GM21423 (cell line): ENCODE measurements around the gene QSOX2.
"Not testable (repeated sequence)": the region's sequence is repeated elsewhere in the genome, so short reads cannot be mapped to it uniquely, and the experiment has no call there.

Source experiments
- ATAC-seq: cut with Tn5 transposase; IDR thresholded peaks from one replicate; pipeline ENCODE4 v1.9.1; 2021; ENCODE audit warnings: mild to moderate bottlenecking, moderate library complexity; ENCODE audit not compliant: unreplicated experiment

Gene QSOX2

DNA sequence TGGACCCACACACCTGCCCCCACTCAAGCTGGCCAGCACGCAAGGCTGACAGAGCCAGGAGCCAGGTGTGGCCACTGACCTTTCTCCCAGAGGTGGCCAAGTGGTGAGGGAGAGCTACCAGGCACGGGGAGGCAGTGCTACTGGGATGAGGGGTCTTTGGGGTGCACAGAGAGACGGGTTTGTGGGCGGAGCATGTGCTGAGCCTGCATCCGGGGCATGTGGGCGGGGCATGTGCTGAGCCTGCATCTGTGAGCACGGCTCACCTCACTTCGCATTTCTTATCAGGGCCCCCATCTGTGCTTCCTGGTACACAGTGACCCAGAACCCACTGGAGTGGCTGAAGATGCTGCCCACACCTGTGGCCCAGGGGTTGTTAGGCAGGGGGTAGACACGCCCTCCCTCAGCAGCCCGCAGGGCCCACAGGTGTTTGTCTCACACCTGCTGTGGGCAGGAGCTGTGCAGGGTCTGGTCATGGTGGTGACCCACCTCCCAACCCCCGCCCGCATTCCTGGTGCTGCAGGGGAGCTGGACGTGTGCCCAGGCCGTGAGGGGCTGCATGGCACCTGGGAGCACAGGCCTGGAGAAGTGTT lies 36.8 kb upstream of the QSOX2 start:
- no peak for ATAC-seq

DNA sequence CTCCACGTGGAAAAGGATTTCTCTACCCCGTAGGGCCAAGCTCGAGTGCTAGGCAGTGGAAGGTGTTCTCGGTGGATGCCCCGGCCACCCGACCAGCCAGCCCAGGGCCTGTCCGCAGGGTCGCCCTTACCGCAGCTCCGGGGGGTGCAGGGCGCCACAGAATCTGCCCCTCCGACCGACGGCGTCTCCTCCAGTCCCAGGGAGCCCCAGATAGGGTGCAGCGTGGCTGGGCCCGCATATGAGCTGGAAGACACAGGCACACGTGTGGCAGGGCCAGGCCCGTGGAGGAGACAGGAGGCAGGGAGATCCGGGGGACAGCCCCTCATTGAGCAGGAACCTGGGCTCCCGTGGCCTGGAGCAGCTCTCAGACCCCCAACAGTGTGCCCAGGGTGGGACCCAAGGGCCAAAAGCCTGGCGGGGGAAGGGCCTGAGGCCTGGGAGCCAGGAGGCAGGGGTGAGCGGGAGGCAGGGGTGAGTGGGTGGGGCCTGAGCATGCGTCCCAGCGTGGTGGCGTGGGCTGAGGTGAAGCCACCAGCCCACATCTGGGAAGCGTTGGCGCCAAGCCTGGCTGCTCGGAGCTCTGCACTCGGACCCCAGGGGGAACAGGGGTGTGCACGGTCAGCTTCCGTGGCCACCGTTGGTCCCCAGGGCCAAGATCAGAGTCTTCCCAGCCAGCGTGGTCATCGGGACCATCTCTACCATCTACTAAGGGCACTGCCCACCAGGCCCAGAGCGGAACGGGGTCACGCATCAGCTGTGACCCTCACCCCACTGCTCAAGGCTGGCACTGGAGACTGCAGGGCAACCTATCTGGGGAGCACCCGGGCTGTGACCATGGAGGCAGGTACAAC lies 36.0 kb upstream of the QSOX2 start:
- no peak for ATAC-seq

DNA sequence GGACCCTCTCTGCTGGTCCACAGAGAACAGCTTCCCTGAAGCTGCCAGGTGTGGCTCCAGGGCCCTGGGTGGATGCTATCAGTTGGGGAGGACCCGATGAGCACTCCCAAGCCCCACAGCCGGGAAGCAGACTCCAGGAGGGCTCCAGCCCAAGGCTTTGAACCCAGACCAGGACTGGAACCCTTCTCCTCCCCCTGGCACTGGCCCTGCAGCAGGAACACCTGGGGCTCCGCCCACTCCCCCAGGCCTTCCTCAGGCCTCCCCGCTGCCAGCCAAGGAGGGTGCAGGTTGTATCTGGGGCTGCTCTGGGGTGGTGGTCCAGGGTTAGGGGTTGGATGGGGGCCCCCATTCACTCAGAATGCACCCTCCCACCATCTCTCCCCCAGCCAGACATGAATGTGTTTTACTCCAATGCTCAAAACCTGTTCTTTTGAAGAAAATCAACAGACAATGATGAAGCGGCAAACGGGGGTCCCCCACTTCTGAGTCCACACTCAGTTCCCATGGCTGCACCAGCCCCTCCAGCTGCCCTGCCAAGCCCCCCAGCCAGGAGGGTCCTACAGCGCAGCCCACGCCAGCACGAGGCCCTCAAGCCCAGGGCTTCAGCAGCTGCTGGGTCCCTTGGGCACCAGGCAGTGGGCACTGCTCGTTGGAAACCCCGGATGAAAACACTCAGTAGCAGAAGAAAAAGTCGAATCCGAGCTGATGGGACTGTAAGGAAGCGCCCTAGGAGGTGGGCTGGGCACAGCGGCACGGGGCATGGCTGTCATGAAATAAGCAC lies 35.1 kb upstream of the QSOX2 start:
- no peak for ATAC-seq

DNA sequence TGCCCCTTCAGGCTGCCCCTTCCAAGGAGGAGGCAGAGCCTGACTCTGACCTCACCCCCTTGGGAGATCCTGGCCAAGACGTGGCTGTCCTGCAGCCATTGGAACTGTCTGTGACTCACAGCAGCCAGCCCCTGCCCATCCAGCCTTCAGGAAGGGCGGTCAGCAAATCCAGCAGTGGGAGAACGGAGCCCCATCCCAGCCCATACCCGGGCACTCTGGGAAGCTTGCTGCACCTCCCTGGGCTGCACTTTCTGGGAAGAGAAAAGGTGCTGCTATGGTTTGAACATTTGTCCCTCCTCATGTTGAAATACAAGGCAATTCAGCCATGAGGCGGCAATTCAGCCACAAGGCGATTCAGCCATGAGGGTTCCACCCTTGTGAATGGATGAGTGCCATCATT lies 33.9 kb upstream of the QSOX2 start:
- ATAC-seq, result no peak

DNA sequence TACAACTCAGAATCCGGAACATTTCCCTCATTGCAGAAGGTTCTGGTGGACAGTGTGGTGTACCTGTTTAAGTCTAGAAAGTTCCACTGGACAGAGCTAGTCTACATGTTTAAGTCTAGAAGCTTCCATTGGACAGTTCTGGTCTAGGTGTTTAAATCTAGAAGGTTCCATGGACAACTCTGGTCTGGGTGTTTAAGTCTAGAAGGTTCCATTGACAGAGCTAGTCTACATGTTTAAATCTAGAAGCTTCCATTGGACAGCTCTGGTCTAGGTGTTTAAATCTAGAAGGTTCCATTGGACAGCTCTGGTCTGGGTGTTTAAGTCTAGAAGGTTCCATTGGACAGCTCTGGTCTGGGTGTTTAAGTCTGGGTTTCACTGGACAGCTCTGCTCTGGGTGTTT lies 33.3 kb upstream of the QSOX2 start:
- no peak for ATAC-seq

DNA sequence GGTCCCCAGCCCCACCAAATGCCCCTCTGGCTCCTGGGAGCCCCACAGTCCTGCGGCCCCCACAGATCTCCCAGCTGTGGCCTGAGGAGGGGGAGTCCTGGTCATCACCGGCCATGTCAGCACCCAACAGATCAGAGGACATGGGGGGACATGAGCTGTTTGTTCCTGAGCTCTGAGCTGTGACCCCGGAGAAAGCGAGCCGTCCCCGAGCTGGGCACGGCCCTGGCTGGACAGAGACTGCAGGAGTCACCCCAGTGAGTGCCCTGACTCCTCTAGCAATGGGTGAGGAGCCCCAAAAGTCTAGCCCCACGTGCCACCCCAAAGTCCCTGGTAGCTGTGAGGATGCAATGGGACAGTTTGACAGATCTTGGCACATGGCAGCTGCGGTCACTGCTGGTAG lies 32.6 kb upstream of the QSOX2 start:
- no peak for ATAC-seq

DNA sequence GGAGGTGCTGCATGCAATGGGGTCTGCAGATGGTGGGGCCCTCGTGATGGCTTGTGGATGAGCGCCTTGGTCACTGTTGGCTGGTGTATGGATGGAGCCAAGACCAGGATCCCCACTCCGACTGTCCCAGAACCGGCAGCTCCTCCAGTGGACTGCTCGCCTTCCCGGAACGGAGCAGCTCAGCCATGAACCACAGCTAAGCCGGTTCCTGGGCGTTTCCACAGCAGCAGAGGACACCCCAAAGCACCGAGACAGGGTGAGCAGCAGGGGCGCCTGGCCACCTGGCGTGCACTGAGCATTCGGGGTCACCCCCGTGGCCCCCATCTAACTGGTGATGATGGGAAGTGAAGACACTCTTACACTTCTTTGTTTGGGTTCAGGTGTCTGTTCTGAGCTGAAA lies 32.1 kb upstream of the QSOX2 start:
- ATAC-seq, result no peak

DNA sequence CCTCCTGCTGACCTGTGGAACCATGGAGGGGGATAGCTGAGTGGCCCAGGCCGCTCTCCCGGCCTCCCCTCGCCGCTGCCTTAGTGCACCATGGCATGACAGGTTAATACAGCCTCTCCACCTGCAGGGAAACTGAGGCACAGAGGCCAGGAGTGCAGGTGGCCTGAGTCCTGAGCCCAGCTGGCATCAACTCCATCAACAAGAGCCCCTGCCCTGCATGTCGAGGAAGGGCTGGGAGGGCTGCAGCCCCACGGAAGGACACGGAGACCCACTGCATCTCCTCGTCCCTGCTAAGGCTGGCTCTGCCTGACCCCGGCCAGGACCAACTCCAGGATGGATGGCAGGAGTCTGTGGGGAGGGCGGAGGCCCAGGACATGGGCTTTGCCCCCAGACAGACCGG lies 31.1 kb upstream of the QSOX2 start:
- ATAC-seq, result no peak

DNA sequence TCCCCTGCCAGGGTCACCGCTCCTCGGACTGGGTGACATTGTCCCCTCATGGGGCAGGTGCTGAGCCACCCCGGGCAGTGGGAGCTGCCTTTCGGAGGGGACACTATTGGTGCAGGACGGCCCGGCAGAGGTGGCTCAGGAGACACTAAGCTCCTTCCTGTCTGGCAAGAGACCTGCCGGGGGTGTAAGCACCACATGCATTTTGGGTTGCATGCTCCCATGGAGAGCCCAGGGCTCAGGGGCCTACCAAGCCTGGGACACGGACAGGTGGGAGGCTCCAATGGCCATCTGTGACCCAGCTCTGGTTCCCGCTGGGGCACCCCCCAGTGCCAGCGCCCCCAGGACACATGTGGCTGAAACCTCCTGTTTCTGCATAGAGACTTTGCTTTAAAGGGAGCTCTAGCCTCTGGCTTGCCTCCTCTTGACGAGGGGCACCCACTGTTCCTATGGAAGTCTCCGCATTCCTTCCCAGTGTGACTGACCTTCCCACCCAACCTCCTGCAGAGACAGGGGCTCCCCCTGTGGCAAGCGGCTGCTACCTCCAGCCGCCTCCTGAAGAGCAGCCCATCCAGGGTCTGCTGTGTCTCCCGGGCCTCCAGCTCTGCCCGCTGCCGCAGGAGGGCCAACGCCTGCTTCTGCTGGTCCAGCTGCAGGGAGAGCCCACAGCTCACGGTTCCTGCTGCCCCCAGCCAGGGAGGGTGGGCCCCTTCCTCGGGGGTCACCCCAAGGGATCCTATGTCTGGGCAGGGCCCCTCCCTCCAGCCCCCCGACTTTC lies 30.2 kb upstream of the QSOX2 start:
- ATAC-seq, result no peak

DNA sequence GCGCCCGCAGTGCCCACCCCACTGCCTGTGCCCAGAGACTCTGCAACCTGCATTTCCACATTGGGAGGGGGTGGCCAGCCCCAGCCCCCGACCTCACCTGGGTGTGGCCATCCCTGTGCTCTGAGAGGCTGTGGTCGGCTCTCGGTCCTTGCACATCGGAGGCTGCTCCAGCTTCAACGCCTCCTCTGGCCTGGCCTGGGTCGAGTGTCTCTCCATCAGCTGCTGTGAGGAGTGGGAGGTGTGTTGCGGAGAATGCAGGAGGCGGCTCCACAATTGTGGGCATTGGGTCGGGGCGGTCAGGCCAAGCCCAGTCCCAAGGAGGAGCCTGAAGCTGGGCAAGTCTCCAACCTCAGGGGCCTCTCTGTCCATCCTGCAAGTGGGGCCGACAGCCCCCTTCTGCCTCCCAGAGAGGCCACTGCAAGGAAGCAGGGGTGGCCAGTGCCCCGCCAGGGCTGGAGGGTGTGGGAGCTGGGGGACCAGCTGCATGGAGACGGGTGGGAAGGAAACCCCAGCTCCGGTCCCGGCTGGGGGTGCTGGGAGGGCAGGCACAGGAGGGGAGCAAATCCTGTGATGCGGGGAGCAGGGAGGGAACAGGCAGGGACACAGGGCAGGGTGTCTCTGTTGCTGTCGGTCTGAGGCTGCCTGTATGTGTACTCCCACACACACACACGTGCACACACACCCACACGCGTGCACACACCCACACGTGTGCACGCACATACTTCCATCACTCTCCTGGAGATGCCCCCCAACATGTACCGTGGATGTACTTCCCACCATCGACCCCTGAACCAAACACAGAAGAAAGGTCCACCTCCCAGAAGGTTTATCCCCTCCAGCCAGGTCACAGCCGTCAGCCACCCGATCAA lies 29.4 kb upstream of the QSOX2 start:
- no peak for ATAC-seq

DNA sequence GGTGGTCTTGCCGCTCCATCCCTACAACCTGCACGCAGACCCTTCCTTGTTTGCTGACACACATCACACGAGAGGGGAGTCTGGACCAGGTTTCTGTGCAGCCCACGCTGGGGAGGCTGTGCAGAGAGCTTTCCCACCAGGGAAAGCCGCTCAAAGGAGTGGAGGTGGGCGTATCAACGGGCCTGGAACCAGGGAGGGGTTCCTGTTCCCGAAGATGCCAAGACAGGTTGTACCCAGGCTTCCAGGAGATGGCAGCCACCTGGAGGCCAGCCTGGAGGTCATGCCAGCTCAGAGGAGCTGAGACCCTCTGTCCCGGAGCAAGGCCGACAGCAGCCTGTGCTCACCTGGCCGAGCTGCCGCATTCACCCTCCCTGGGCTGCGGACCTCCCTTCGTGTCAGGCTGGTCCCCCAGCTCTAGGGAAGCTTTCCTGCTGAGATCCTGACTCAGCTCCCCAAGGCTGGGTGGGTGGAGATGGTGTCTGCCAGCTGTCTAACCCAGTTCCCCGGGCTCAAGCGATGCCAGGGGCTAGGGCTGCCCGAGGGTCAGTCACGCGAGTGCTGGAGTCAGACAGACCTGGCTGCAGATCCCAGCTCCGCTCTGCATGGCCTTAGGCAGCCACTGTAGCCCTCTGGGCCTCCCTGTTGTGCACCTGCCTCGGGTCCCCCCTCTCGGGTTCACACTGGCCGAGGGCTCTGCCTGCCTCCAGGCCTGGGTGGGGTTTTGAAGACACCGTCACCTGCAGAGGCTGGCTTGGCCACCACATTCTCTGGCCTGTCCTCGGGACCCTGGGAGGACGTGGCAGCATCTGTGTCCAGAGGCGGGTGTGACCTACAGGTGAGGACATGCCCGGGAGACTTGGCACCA lies 28.5 kb upstream of the QSOX2 start:
- ATAC-seq, result no peak

DNA sequence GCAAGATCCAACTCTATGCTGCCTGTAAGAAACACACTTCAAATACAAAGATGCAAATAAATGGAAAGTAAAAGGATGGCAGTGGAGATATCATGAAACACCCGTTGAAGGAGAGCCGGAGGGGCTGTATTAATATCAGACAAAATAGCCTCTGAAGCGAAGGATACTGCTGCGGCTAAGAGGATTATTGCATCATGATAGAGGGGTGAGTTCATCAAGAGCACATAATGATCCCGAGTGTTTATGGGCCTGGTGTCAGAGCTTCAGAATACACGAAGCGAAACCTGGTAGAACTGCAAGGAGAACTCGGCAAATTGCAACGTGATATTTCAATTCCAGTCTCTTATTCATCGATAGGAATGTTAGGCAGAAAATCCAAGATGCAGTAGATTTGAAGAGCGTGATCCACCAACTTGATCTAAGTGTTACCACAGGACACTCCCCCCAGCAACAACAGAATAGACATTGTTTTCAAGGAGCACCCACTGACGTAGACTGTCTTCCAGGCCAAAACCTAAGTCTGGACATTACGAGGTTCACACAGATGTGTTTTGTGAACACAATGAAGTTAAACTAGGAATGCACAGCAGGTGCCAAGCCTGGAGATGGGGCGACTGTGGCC lies 27.7 kb upstream of the QSOX2 start:
- ATAC-seq, result no peak

DNA sequence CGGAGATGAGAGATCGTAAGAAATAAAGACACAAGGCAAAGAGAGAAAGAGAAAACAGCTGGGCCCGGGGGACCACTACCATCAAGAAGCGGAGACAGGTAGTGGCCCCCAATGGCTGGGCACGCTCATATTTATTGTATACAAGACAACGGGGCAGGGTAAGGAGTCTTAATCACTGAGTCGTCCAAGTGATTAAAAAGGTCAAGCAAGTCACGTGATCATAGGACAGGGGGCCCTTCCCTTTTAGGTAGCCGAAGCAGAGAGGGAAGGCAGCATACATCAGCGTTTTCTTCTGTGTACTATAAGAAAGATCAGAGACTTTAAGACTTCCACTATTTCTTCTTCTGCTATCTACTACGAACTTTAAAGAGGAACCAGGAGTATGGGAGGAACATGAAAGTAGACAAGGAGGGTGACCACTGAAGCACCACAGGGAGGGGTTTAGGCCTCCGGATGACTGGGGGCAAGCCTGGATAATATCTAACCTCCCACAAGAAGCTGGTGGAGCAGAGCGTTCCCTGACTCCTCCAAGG lies 24.6 kb upstream of the QSOX2 start:
- ATAC-seq, result no peak

DNA sequence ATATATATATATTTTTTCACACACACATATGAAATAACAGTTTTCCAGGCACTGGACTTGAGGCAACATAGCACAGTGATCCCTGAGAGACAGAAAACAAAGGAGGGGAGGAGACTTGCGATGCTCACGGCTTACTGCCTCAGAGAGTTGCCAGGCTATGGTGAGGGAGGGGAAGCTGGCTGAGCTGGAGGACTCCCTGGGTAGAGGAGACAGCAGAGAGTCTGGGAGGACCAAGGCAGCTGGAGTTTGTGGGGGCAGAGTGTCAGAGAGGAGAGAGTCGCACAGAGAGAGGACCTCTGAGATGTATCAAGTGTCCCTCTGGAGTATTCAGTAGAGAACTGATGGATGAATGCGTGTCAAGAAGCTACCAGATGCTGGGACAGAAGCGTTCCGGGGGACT lies 23.1 kb upstream of the QSOX2 start:
- no peak for ATAC-seq

DNA sequence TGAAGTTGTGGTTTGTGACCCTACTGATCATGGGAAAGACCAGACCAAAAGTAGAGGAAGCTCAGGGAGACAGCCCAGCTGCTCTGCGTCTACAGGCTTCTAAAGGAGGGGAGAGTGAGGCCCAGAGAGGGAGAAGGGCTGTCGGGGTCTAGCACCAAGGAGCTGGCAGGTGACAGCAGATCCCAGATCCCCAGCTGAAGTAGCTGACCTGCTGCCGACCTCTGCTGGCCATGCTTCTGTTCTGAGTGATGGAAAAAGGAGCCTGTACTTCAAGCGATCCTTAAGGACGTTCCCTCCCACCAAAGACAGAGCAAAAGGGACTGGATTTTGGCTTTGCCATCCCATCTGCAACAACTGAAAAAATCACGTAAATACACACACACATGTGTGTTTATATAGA lies 22.7 kb upstream of the QSOX2 start:
- ATAC-seq, result no peak

DNA sequence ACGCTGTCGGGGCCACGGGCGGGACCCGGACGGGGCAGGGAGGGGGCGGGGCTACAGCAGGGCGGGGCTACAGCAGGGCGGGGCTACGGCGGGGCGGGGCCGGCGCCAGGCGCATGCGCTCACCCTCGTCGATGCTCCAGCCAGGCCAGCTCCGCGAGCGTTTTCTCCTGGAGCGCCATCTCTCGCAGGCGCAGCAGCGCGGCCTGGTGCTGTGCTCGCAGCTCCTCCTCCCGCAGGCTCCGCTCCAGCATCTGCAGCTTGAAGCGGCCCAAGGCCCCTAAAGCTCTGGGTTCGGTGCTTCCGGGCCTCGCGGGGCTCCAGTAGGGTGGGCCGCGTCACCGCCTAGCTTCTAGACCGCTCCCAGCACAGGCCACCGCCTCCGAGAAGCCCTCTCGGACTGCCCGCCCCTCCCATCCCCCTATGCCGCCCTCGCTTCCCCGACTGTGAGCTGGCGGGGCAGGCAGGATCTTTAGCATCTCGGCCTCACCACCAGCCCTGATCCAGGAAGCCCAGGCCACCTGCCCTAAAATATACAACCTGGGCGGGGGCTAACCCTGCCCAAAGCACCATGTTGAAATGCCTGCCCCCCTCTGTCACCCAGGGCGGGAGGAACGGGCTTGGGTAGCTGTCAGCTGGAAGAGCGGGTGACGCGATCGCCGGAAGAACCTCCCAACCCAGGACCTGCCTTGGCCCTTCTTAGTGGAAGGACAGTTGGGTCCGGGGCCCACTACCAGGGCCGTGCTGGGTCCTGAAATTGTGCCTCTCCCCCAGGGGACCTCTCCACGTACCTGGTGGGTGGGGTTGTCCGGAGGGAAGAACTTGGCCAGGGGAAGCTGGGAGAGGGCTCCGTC lies 21.9 kb upstream of the QSOX2 start:
- ATAC-seq, result peak; percentile 80

DNA sequence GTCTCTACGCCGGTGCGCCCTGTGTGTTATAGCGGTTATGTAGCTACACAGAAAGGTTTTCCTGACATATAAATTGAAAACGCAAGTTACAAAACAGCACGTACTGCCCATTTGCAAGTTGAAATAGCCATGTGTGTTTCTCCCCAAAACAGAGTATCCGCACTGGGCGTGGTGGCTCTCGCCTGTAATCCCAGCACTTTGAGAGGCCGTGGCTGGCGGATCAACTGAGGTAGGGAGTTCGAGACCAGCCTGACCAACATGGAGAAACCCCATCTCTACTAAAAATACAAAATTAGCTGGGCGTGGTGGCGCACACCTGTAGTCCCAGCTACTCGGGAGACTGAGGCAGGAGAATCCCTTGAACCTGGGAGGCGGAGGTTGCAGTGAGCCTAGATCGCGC lies 21.0 kb upstream of the QSOX2 start:
- not testable (repeated sequence) for ATAC-seq
